Measurements from ENCODE around the gene ATP12A. TPM values are rescaled to one million over a fixed set of nuclear protein-coding genes. Genes with fewer than 3 reads are reported as not detected.
A peak's percentile ranks its signal among the peaks of the same experiment; 100 is the strongest.

Gene ATP12A
- total RNA-seq, 1 experiment from 2014 or later = 0.47 TPM

GRCh38 chr13:24682353-24682752 is 2.1 kb downstream of the ATP12A start:
- Histone ChIP-seq H3K27me3 (replicated peaks; ENCODE audit: insufficient read depth, low read depth, low read length, poor library complexity) (peaks cover 17% of the 10 kb centered on the region), H3K27ac (ENCODE audit: low read depth, low read length, poor library complexity, severe bottlenecking) (no peak overlapping the region), H3K4me3 (ENCODE audit: low read depth, low read length, poor library complexity, severe bottlenecking) (no peak overlapping the region), H3K36me3 (ENCODE audit: insufficient read depth, low read length, poor library complexity, severe bottlenecking) (no peaks in the 10 kb centered on the region), H3K4me1 (ENCODE audit: insufficient read depth, low read length, poor library complexity, severe bottlenecking) (peaks cover 17% of the 10 kb centered on the region), H3K9me3 (ENCODE audit: low read depth, low read length, poor library complexity, severe bottlenecking) (no peaks in the 10 kb centered on the region)
- no peak for TF ChIP-seq EZH2 (IDR thresholded peaks at IDR 0.05; ENCODE audit: borderline replicate concordance, low read depth, low read length, poor library complexity, severe bottlenecking)
- TF ChIP-seq, protein P1, sequence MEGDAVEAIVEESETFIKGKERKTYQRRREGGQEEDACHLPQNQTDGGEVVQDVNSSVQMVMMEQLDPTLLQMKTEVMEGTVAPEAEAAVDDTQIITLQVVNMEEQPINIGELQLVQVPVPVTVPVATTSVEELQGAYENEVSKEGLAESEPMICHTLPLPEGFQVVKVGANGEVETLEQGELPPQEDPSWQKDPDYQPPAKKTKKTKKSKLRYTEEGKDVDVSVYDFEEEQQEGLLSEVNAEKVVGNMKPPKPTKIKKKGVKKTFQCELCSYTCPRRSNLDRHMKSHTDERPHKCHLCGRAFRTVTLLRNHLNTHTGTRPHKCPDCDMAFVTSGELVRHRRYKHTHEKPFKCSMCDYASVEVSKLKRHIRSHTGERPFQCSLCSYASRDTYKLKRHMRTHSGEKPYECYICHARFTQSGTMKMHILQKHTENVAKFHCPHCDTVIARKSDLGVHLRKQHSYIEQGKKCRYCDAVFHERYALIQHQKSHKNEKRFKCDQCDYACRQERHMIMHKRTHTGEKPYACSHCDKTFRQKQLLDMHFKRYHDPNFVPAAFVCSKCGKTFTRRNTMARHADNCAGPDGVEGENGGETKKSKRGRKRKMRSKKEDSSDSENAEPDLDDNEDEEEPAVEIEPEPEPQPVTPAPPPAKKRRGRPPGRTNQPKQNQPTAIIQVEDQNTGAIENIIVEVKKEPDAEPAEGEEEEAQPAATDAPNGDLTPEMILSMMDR (conservative IDR thresholded peaks at IDR 0.05; ENCODE audit: low read depth, low read length) = no peak
- intact Hi-C loops (cut with micrococcal nuclease; ENCODE audit: unreplicated experiment) = no loop called here
- CTCF ChIA-PET = interaction anchor here (0.7 kb wide), 1 partner anchor 302 kb away, joined by 3 read pairs; no protein-coding TSS in a partner anchor
- BruUV-seq (replicated peaks) = no TSS peak
- POLR2A ChIA-PET (ENCODE audit: low non-redundant PET) = no interaction called here
- DNase-seq (ENCODE audit: low spot score) = peak; percentile 6

GRCh38 chr13:24683351-24683750 is 3.1 kb downstream of the ATP12A start:
- Histone ChIP-seq H3K9me3 (ENCODE audit: low read depth, low read length, poor library complexity, severe bottlenecking) (no peaks in the 10 kb centered on the region), H3K27me3 (replicated peaks; ENCODE audit: insufficient read depth, low read depth, low read length, poor library complexity) (peaks cover 17% of the 10 kb centered on the region), H3K4me3 (ENCODE audit: low read depth, low read length, poor library complexity, severe bottlenecking) (no peak overlapping the region), H3K4me1 (ENCODE audit: insufficient read depth, low read length, poor library complexity, severe bottlenecking) (peaks cover 17% of the 10 kb centered on the region), H3K27ac (ENCODE audit: low read depth, low read length, poor library complexity, severe bottlenecking) (no peak overlapping the region), H3K36me3 (ENCODE audit: insufficient read depth, low read length, poor library complexity, severe bottlenecking) (no peaks in the 10 kb centered on the region)
- intact Hi-C loops (cut with micrococcal nuclease; ENCODE audit: unreplicated experiment) = no loop called here
- BruUV-seq (replicated peaks) = no TSS peak
- CTCF ChIA-PET = no interaction called here
- peak; percentile 24 for DNase-seq (ENCODE audit: low spot score)
- POLR2A ChIA-PET (ENCODE audit: low non-redundant PET) = no interaction called here
- no peak for TF ChIP-seq EZH2 (IDR thresholded peaks at IDR 0.05; ENCODE audit: borderline replicate concordance, low read depth, low read length, poor library complexity, severe bottlenecking)
- TF ChIP-seq, protein P1 (conservative IDR thresholded peaks at IDR 0.05; ENCODE audit: low read depth, low read length) = no peak

- intact Hi-C loops (cut with micrococcal nuclease; ENCODE audit: unreplicated experiment) = no loop called here
- no peak for TF ChIP-seq EZH2 (IDR thresholded peaks at IDR 0.05; ENCODE audit: borderline replicate concordance, low read depth, low read length, poor library complexity, severe bottlenecking)
- TF ChIP-seq, protein P1 (conservative IDR thresholded peaks at IDR 0.05; ENCODE audit: low read depth, low read length) = peak; percentile 89
- ChIA-PET POLR2A (ENCODE audit: low non-redundant PET) (no interaction called here), CTCF (interaction anchor here (1.0 to 1.9 kb wide), 2 partner anchors 10 to 43 kb away, joined by 8 to 12 read pairs; no protein-coding TSS in a partner anchor)
- H3K27ac ChIP-seq (ENCODE audit: low read depth, low read length, poor library complexity, severe bottlenecking) = peak overlapping the region; percentile 23
- DNase-seq (ENCODE audit: low spot score) = peak; percentile 79
- peaks cover 17% of the 10 kb centered on the region for H3K27me3 ChIP-seq (replicated peaks; ENCODE audit: insufficient read depth, low read depth, low read length, poor library complexity)
- H3K9me3 ChIP-seq (ENCODE audit: low read depth, low read length, poor library complexity, severe bottlenecking) = no peaks in the 10 kb centered on the region
- H3K4me3 ChIP-seq (ENCODE audit: low read depth, low read length, poor library complexity, severe bottlenecking) = no peak overlapping the region
- H3K36me3 ChIP-seq (ENCODE audit: insufficient read depth, low read length, poor library complexity, severe bottlenecking) = no peaks in the 10 kb centered on the region
- BruUV-seq (replicated peaks) = no TSS peak
- peaks cover 17% of the 10 kb centered on the region for H3K4me1 ChIP-seq (ENCODE audit: insufficient read depth, low read length, poor library complexity, severe bottlenecking)
Observed at GRCh38 chr13:24683838-24684599, 3.8 kb downstream of the ATP12A start.

Data from A673 (cell line).